Stimulated activated CD4-positive, alpha-beta T cell treated with anti-CD3 and anti-CD28 coated beads, TNF-alpha, amount 100 ng/mL, for 4 hours (primary cell): Measurements from ENCODE around the gene CDH23.

Experiments
- DNase-seq, 3 experiments: peaks; one replicate each; pipeline ENCODE4 v3.0.0-alpha.2; 2020; ENCODE audit warnings: low read depth in 3 of 3

CDH23 gene

GRCh38 chr10:71773221-71773971 is 376.7 kb downstream of the CDH23 start, which contains the start of gene VSIR:
Gene VSIR, minus strand, starts transcription at chr10:71773520. Its CDS starts 81 bp downstream, at chr10:71773439.
- DNase-seq, result peak; percentile 93 to 96 (median 94)

- DNase-seq, result no peak
Measured at GRCh38 chr10:71774916-71775702, 378.4 kb downstream of the CDH23 start.

- no peak for DNase-seq
Measured at GRCh38 chr10:71776481-71776925, 379.8 kb downstream of the CDH23 start.

GRCh38 chr10:71777213-71777985 is 380.7 kb downstream of the CDH23 start:
- no peak for DNase-seq

DNA sequence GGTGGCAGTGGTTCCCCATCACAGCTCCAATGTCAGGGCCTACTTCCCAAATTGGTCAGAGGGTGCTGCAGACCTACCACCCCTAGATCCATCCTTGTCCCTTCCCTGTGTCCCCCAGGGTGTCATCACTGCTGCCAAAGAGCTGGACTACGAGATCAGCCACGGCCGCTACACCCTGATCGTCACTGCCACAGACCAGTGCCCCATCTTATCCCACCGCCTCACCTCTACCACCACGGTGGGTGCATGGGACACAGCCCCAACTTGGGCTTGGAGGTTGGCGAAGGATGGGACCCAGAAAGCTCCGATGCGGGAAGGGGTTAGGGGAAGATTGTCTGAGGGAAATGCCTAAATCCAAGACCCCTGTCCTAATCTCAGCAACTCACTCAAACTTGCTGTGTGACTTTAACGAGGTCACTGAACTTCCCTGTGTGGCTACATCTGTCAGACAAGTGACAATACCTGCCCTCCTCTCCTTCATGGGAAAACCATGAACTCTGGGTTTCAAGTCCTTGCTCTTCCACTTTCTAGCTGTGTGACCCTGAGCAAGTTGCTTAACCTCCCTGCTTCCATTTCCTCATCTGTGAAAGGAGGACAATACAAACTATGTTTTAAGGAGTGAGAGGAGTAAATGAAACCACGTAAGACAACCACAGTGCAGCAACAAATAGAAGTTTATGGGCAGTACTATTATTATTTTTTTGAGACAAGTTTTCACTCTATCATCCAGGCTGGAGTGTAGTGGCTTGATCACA is 381.5 kb downstream of the CDH23 start:
- no peak for DNase-seq

DNA sequence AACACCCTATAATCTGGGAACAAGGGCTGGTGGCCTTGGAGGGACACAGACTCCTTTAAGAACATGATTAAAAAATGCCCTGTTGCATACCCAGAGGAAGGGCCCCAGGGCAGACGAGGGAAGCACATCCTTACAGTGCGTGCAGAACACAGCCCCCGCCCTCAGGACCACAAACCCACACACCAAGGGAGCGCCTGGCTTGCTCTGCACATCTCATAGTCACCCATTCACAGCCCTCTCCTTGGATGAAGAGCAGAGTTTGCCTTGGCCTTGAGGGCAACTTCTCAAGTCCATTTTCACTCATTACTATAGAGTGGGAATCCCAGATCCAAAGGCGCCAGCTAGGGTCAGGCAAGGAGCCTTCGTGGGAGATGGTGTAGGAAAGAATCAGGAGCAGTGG is 382.9 kb downstream of the CDH23 start:
- no peak for DNase-seq

GRCh38 chr10:71780156-71780555 is 383.4 kb downstream of the CDH23 start:
- no peak for DNase-seq

- DNase-seq, result no peak
Measured at GRCh38 chr10:71780719-71781118, 384.0 kb downstream of the CDH23 start.

DNA sequence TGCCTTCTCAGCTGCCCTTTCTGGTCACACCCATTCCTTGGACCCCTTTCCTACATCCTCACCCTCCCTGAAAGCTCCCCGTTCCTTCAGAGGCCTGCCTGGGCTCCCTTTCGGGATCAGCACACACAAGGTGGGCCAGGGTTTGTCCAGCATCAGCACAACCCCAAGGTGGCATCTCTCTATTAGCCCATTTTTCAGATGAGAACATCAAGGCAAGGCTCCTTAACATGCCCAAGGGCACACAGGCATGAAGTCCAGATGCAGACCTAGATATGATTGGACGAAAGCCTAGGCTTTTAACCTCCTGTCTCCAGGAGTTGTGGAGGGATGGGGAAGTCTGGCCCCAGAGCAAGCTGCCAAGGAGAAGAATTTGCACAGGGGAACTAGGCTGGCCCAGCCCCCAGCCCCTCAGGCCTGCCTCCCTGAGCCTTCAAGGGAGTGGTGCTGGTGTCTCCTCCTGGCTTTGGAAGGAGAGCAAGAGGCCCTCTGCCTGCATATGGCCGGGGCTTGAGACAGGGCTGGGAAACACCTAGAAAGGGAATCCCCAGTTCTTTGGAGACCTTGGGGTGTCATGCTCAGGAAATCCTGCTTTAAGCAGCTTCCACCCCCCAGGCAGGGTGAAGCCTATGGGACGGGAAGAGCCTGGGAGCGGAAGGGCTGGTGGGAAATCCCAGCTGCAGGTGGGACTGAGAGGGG is 385.6 kb downstream of the CDH23 start:
- no peak for DNase-seq

- DNase-seq, result no peak
Measured at GRCh38 chr10:71782917-71783490, 386.3 kb downstream of the CDH23 start.

- no peak for DNase-seq
Measured at GRCh38 chr10:71783917-71784678, 387.4 kb downstream of the CDH23 start.

- no peak for DNase-seq
Measured at GRCh38 chr10:71784679-71785272, 388.1 kb downstream of the CDH23 start.

DNA sequence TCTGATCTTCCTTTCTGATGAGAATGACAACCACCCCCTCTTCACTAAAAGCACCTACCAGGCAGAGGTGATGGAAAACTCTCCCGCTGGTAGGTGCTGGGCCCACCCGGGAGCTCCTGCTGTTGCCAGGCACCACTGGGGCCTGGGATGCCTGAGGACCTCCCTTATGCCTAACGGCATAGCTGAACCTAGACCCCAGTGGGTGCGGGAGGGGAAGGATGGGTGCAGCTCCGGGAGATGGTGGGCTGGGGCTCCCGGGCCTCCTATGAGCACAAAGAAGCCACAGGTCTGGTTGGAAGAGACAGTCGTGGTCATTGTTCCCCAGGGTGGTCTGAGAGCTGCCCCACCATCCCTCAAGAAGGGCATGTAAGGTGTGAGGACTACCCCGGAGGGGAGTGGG is 392.2 kb downstream of the CDH23 start:
- no peak for DNase-seq

GRCh38 chr10:71789871-71790270 is 393.2 kb downstream of the CDH23 start:
- DNase-seq, result no peak

- no peak for DNase-seq
Measured at GRCh38 chr10:71790749-71791440, 394.2 kb downstream of the CDH23 start.

- DNase-seq, result no peak
Measured at GRCh38 chr10:71795248-71795647, 398.5 kb downstream of the CDH23 start.

DNA sequence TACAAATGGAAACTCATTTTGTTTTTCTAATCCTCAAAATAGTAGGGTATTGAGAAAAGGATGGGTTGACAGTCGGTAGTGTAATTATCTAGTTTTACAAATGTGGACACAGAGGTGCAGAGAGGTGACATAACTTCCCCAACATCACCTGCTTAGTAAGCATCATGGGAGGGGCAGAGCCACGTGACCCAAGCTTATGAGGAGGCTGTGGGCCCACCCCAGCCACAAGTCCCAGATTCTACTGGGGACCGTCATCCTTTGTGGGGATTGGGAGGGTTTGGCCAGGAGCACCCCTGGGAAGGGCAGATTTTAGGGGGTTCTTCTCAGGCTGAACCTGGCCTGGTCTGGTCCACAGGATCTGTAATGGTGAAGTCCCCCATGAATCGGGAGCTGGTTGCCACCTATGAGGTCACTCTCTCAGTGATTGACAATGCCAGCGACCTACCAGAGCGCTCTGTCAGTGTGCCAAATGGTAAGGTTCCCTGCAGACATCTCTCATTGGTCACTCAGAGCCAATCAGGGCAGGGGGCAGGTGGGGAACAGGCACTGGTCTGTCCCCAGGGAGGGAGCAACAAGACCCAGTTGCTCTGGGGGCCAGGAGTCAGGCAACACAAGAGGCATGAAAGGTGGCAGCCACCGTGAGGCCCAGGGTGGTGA is 400.2 kb downstream of the CDH23 start:
- no peak for DNase-seq
